Mucosa of descending colon (tissue), 3 donors: ENCODE results near the gene PRCC. TPM values are rescaled to one million over a fixed set of nuclear protein-coding genes. Genes with fewer than 3 reads are reported as not detected.

ENCODE experiments used
- ATAC-seq: fragments of 200-7000 bp; cut with Tn5 transposase; one replicate; pipeline ENCODE4 v1.9.1; 2020; ENCODE audit warnings: mild to moderate bottlenecking, moderate library complexity
- DNase-seq, 3 donors: peaks; one replicate each; pipeline ENCODE4 v3.0.0-alpha.2; 2020
- H3K36me3 ChIP-seq: fragments of 200-600 bp; one replicate; pipeline ENCODE4 v1.8.0; 2021; ENCODE audit warnings: low read depth, mild to moderate bottlenecking
- H3K4me1 ChIP-seq: fragments of 200-600 bp; one replicate; pipeline ENCODE4 v1.8.0; 2021; ENCODE audit warnings: low read depth, mild to moderate bottlenecking
- H3K4me3 ChIP-seq: fragments of 200-600 bp; one replicate; pipeline ENCODE4 v1.8.0; 2021; ENCODE audit warnings: mild to moderate bottlenecking
- H3K9me3 ChIP-seq: fragments of 200-600 bp; one replicate; pipeline ENCODE4 v1.8.0; 2021; ENCODE audit warnings: mild to moderate bottlenecking
- CTCF ChIP-seq: fragments of 200-600 bp; IDR thresholded peaks from one replicate; pipeline ENCODE4 v1.8.0; 2022; ENCODE audit warnings: antibody characterized with exemption, mild to moderate bottlenecking
- intact Hi-C, 2 donors: fragments of 100-400 bp; cut with DNase I in 1 of 2; cut with micrococcal nuclease in 1 of 2; formaldehyde crosslinking; loops; one replicate each; pipeline versions ENCODE4 v1.11.0 to v1.11.1; 2022; cut with DNase I, micrococcal nuclease
- total RNA-seq, 3 donors: library from RNA; stranded (reverse); fragmentation: NEBNext Ultra II Directional in 2 of 3; extraction: Animal tissue kit (Norgen Biotek cat#: 25700) in 2 of 3; gene quantifications; one replicate each; pipeline versions ENCODE4 v1.2.1 to v1.2.4, GENCODE V29; 2021 to 2023
- donor health status: DM: no; HTN: no; CAD: no; lungs with moderate emphysema.
- donor health status: DM: no; HTN: no; CAD: no.
- donor health status: DM: no; HTN: yes; CAD: no.

The PRCC gene
- total RNA-seq, 3 donors from 2014 or later = 55.0 to 66.1 (median 59.2) TPM

DNA sequence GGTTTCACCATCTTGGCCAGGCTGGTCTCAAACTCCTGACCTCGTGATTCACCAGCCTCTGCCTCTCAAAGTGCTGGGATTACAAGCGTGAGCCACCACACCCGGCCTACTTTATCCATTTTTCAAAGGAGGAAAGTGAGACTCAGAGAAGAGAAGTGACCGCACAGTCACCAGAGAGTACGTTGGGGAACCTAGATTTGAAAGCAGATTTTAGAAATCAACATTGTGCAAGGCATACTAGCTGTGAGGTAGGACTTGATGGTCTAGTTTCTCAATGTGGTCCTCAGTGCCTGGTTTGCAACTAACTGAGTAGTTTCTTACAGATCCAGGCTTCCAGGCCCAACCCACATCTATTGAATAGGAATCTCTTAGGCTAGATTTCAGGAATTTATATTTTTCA is 1.7 kb upstream of the PRCC start:
- peaks cover 6% of the 10 kb centered on the region for H3K36me3 ChIP-seq
- no peak overlapping the region for H3K4me3 ChIP-seq
- TF ChIP-seq CTCF = no peak
- ATAC-seq (no peak), DNase-seq (no peak)
- H3K4me1 ChIP-seq = peaks cover 20% of the 10 kb centered on the region
- no peaks in the 10 kb centered on the region for H3K9me3 ChIP-seq
- intact Hi-C loops = no loop called here

DNA sequence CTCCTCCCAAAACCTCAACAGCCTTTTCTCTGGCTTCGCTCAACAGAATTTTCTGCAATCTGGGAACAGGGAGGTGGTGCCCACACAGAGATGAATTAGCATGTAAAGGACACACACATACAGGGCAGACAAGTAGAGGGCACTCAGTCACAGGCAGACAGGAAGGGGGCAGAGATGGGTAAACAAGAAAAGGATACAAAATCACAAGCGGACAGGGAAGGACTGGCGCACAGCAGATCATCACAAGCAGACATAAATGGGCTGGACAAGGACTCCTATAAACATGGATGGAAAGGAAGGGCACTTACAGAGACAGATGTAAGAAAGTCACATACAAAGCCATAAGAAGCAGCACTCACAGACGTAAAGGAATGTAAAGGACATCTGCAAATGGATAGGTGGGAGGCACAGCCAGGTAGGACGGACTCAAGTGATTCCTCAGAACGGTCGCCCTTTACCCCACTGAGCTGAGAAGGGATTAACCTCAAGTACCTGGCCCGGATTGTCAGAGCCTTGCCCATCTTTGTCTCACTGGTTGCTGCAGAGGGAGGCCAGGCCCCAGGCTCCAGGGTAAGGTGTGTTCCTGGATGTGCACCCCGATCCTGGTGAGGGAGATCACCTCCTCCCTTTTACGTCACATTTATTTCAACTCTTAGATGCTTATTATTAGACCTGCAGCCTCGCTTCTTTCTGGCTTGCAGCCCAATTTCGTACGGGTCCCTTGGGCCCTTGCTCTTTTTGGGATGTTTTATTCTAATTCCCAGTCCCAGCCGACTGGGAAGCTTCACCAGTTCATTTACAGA is 836 bp upstream of the PRCC start:
- Histone ChIP-seq H3K4me1 (peaks cover 20% of the 10 kb centered on the region), H3K4me3 (peak overlapping the region; percentile 91), H3K36me3 (peaks cover 6% of the 10 kb centered on the region), H3K9me3 (no peaks in the 10 kb centered on the region)
- DNase-seq (peak in 2 of 3 donors; percentile 69 to 71), ATAC-seq (peak; percentile 26)
- no peak for TF ChIP-seq CTCF
- intact Hi-C loops = no loop called here

- H3K9me3 ChIP-seq = no peaks in the 10 kb centered on the region
- peaks cover 20% of the 10 kb centered on the region for H3K4me1 ChIP-seq
- DNase-seq (peak in 2 of 3 donors; percentile 45 to 67), ATAC-seq (peak; percentile 2)
- peaks cover 6% of the 10 kb centered on the region for H3K36me3 ChIP-seq
- peak overlapping the region; percentile 91 for H3K4me3 ChIP-seq
- no peak for TF ChIP-seq CTCF
- intact Hi-C loops = no loop called here
Measured at GRCh38 chr1:156767879-156768604, 707 bp downstream of the PRCC start.

- H3K4me1 ChIP-seq = peaks cover 20% of the 10 kb centered on the region
- no peak for TF ChIP-seq CTCF
- ATAC-seq = no peak
- intact Hi-C loops = no loop called here
- DNase-seq = no peak
- no peaks in the 10 kb centered on the region for H3K9me3 ChIP-seq
- peaks cover 6% of the 10 kb centered on the region for H3K36me3 ChIP-seq
- H3K4me3 ChIP-seq = no peak overlapping the region
Measured at GRCh38 chr1:156768610-156769295, 1.4 kb downstream of the PRCC start.

DNA sequence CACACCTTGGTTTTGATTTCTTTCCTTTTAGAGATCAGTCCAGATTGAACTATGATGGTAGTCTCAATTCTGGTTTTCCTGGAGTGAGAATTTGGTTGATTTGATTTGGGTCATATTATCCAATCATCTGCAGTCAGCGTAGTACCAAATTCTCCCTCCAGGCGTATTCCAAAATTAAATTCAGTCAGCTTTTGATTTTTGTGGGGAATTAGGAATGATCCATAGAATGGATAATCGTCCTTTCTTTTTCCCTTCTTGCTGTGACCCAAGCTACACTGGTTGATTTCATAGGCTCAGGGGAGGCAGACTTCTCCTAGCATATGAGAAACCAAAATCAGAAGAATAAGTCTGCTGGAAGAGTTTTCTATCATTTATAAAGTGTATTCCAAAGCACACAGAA is 4.9 kb downstream of the PRCC start:
- DNase-seq (no peak), ATAC-seq (no peak)
- no peak overlapping the region for H3K4me3 ChIP-seq
- H3K9me3 ChIP-seq = no peaks in the 10 kb centered on the region
- no peak for TF ChIP-seq CTCF
- peaks cover 17% of the 10 kb centered on the region for H3K4me1 ChIP-seq
- intact Hi-C loops = no loop called here
- peaks cover 3% of the 10 kb centered on the region for H3K36me3 ChIP-seq
